Measurements from ENCODE around the gene CORIN.

GRCh38 chr4:47741200-47741599 lies 96.7 kb downstream of the CORIN start:
- TF ChIP-seq CTCF (IDR thresholded peaks at IDR 0.05) (no peak), POLR2A (IDR thresholded peaks at IDR 0.05) (no peak), EP300 (IDR thresholded peaks at IDR 0.05) (no peak)
